ENCODE results near the gene TXNDC9.
"Not testable (repeated sequence)": the region's sequence is repeated elsewhere in the genome, so short reads cannot be mapped to it uniquely, and the experiment has no call there.

TXNDC9 gene

GRCh38 chr2:99317161-99317872 lies 18.8 kb downstream of the TXNDC9 start:
- no peak for TF ChIP-seq TAF1 (IDR thresholded peaks at IDR 0.05; ENCODE audit: borderline replicate concordance, low read depth, low read length)
- no peak for TF ChIP-seq POLR2A (IDR thresholded peaks at IDR 0.05; ENCODE audit: low read depth, low read length)
- TF ChIP-seq POLR2AphosphoS5 (IDR thresholded peaks at IDR 0.05; ENCODE audit: low read depth, low read length), result no peak
- FAIRE-seq (no peak), DNase-seq (ENCODE audit: insufficient read length) (no peak)

- not testable (repeated sequence) for DNase-seq (ENCODE audit: insufficient read length); FAIRE-seq
These were observed 35.0 kb downstream of the TXNDC9 start, which contains the start of gene LYG1 for GRCh38 chr2:99301097-99301496. Gene LYG1, minus strand, starts transcription at chr2:99301197. Its CDS starts 5,527 bp downstream, at chr2:99295670.

DNA sequence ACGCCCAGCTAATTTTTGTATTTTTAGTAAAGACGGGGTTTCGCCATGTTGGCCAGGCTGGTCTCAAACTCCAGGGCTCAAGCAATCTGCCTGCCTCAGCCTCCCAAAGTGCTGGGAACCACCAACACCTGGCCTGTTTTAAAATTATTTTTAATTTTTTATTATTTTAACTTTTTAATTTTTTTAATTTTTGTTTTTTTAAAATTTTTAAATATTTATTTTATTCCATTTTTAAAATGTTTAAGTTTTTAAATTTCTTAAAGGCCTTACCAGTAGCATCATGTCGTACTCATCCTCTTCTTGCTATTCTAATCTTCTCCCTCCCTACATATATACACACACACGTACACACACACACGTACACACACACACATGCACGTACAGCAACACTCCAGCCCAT lies 36.6 kb downstream of the TXNDC9 start:
- no peak for DNase-seq (ENCODE audit: insufficient read length)
- FAIRE-seq, result no peak
- TF ChIP-seq POLR2A (IDR thresholded peaks at IDR 0.05; ENCODE audit: low read depth, low read length) (no peak), TAF1 (IDR thresholded peaks at IDR 0.05; ENCODE audit: borderline replicate concordance, low read depth, low read length) (no peak), POLR2AphosphoS5 (IDR thresholded peaks at IDR 0.05; ENCODE audit: low read depth, low read length) (no peak)

GRCh38 chr2:99297994-99298393 lies 38.1 kb downstream of the TXNDC9 start:
- DNase-seq (ENCODE audit: insufficient read length), result no peak
- no peak for FAIRE-seq
- no peak for TF ChIP-seq POLR2A (IDR thresholded peaks at IDR 0.05; ENCODE audit: low read depth, low read length)
- no peak for TF ChIP-seq POLR2AphosphoS5 (IDR thresholded peaks at IDR 0.05; ENCODE audit: low read depth, low read length)
- no peak for TF ChIP-seq TAF1 (IDR thresholded peaks at IDR 0.05; ENCODE audit: borderline replicate concordance, low read depth, low read length)

DNA sequence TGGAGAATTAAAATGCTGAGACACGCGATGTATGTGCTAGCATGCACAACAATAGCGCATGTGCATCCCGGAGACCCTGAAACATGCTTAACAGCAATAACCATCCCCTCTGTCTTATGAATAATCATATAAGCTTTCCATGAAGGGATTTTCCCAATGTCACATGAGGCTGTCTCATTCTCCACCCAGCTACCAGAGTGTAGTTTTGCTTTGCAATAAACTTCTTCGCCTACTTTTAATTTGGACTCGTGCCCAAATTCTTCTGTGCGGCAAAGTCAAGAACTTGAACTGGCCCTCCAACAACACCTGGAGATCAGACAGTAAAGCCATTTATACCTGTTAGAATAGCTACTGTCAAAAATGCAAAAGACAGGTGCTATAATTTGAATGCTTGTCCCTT lies 50.6 kb downstream of the TXNDC9 start:
- DNase-seq (ENCODE audit: insufficient read length) (no peak), FAIRE-seq (no peak)
- TF ChIP-seq TAF1 (IDR thresholded peaks at IDR 0.05; ENCODE audit: borderline replicate concordance, low read depth, low read length), result no peak
- TF ChIP-seq POLR2A (IDR thresholded peaks at IDR 0.05; ENCODE audit: low read depth, low read length), result no peak
- no peak for TF ChIP-seq POLR2AphosphoS5 (IDR thresholded peaks at IDR 0.05; ENCODE audit: low read depth, low read length)

DNA sequence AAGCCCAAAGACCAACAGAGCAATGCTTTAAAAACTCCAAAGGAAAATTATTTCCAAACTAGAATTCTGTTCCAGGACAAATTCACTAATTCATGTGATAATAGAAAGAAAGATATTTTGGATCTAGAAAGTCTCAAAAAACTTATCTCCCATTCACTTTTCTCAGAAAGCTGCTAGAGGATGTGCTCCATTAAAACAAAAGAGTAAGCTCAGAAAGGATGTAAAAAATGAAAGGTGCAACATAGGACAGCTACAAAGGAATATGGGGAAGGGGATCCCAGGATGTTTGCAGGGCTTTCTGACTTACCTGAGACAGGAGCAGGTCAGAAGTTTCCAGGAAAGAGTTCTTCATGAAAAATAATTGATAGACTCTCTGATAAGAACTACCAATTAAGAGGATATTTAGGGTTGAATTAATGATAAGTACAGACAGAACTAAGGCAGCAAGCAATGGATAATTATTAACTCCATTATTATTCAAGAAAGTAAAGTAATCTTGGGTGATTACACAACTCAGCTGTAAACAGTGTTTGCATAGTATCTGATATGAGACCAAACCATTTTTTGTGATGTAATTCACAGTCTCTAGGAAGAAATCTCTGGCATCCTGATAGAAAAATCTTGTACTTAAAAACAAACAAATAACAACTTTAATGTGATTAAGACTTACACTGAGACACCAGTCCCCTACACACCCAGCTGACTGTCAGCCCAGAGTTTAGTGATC lies 56.0 kb downstream of the TXNDC9 start:
- DNase-seq (ENCODE audit: insufficient read length) (no peak), FAIRE-seq (no peak)
- TF ChIP-seq POLR2A (IDR thresholded peaks at IDR 0.05; ENCODE audit: low read depth, low read length) (no peak), POLR2AphosphoS5 (IDR thresholded peaks at IDR 0.05; ENCODE audit: low read depth, low read length) (no peak), TAF1 (IDR thresholded peaks at IDR 0.05; ENCODE audit: borderline replicate concordance, low read depth, low read length) (no peak)

- DNase-seq (ENCODE audit: insufficient read length) (no peak), FAIRE-seq (no peak)
- TF ChIP-seq TAF1 (IDR thresholded peaks at IDR 0.05; ENCODE audit: borderline replicate concordance, low read depth, low read length), result no peak
- TF ChIP-seq POLR2AphosphoS5 (IDR thresholded peaks at IDR 0.05; ENCODE audit: low read depth, low read length), result no peak
- no peak for TF ChIP-seq POLR2A (IDR thresholded peaks at IDR 0.05; ENCODE audit: low read depth, low read length)
These were observed 57.3 kb downstream of the TXNDC9 start for GRCh38 chr2:99278793-99279291.

- FAIRE-seq; DNase-seq (ENCODE audit: insufficient read length): not testable (repeated sequence)
These were observed 57.9 kb downstream of the TXNDC9 start for GRCh38 chr2:99278195-99278765.

- DNase-seq (ENCODE audit: insufficient read length) (no peak), FAIRE-seq (no peak)
- TF ChIP-seq TAF1 (IDR thresholded peaks at IDR 0.05; ENCODE audit: borderline replicate concordance, low read depth, low read length) (no peak), POLR2A (IDR thresholded peaks at IDR 0.05; ENCODE audit: low read depth, low read length) (no peak), POLR2AphosphoS5 (IDR thresholded peaks at IDR 0.05; ENCODE audit: low read depth, low read length) (no peak)
These were observed 60.3 kb downstream of the TXNDC9 start for GRCh38 chr2:99275882-99276281.

Measured in GM12892 (cell line).